Kidney epithelial cell (primary cell): ENCODE data around the gene OCA2. TPM values are rescaled to one million over a fixed set of nuclear protein-coding genes. Genes with fewer than 3 reads are reported as not detected.

Experiments used
- DNase-seq: peaks from one replicate; pipeline ENCODE4 v3.0.0-alpha.2; 2010; ENCODE audit warnings: low read depth
- H3K27me3 ChIP-seq: 2 replicates; pipeline ENCODE4 v1.6.0; 2011; ENCODE audit warnings: low read length; ENCODE audit not compliant: control insufficient read depth, insufficient read depth
- H3K36me3 ChIP-seq: 2 replicates; pipeline ENCODE4 v1.5.1; 2011; ENCODE audit warnings: low read length; ENCODE audit not compliant: control insufficient read depth, insufficient read depth
- H3K4me3 ChIP-seq: 2 replicates; pipeline ENCODE4 v1.5.1; 2011; ENCODE audit warnings: low read depth, mild to moderate bottlenecking, control low read depth, low read length
- CTCF ChIP-seq: IDR thresholded peaks from 2 replicates; pipeline ENCODE4 v1.5.1; 2011; ENCODE audit warnings: mild to moderate bottlenecking, moderate library complexity, low read length, control low read depth, inconsistent platforms; ENCODE audit not compliant: insufficient read depth, poor library complexity, severe bottlenecking
- total RNA-seq: library from RNA; depleted of rRNA; stranded (reverse); fragments of >200 nt; gene quantifications from 2 replicates; pipeline ENCODE4 v1.2.3, GENCODE V29; 2015

OCA2 gene
- total RNA-seq, 1 donor from 2014 or later = 0.29 TPM

DNA sequence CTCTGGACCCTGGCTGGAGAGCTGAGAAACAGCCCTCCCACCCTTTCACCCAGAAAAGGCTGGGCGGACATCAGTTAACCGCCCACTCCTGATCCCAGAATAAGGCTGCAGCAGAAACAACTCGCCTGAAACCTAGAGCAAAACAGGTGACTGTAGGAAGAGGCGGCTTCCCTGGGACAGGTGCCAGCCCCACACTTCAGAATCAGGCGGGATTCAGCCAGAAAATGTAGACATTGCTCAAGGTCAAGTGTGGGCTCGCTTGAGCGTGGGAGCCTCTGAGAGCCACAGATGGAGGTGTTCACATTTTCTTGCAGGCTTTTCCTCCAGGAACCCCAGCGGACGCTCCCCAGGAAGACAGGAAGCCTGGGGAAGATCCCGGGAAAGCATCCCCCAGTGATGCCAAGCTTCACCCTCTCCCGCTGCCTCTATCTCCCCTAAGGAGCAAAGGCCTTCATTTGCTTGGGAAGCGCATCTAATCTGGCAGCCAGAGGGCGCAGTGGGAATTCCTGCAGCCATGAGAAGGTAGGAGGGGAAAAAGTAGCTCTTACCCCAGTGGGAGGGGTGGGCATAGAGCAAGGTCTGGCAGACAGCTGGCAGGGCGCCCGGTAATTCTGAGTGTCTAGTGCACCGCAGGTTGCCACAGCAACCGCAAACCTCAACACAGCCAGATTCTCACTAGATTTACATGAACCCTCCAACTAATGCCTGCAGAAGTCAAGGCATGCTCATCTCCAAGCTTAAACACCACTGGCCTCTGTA is 77.7 kb downstream of the OCA2 start:
- peak; percentile 89 for DNase-seq

DNA sequence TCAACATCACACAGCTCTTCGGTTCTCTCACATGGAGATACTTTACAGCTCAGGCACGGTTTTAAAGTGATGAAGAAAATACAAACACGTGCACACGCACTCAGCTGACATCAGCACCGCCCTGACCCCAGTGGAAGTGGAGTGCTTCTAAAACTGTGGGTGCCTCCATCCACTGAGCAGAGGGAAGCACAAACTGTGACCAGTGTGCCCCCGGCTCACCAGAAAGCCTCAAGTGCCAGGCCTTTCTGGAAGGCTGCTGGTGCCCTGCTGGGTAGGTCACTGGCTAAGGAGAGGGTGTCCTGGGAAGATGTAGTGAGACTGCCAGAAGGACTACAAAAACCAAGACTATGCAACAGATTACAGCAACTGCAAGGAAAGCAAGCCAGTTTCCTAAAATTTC is 78.5 kb downstream of the OCA2 start:
- TF ChIP-seq CTCF = no peak
- DNase-seq = no peak
- Histone ChIP-seq H3K4me3 (no peak overlapping the region), H3K27me3 (peaks cover 4% of the 10 kb centered on the region), H3K36me3 (no peaks in the 10 kb centered on the region)

More for the DNA sequence above, 77.7 kb downstream of the OCA2 start:
- TF ChIP-seq CTCF = peak; percentile 86
- H3K27me3 ChIP-seq = peaks cover 4% of the 10 kb centered on the region
- no peaks in the 10 kb centered on the region for H3K36me3 ChIP-seq
- no peak overlapping the region for H3K4me3 ChIP-seq

- Histone ChIP-seq H3K4me3 (no peak overlapping the region), H3K27me3 (peaks cover 4% of the 10 kb centered on the region), H3K36me3 (no peaks in the 10 kb centered on the region)
- no peak for TF ChIP-seq CTCF
- no peak for DNase-seq
These were observed 79.4 kb downstream of the OCA2 start for GRCh38 chr15:28019594-28020309.

DNA sequence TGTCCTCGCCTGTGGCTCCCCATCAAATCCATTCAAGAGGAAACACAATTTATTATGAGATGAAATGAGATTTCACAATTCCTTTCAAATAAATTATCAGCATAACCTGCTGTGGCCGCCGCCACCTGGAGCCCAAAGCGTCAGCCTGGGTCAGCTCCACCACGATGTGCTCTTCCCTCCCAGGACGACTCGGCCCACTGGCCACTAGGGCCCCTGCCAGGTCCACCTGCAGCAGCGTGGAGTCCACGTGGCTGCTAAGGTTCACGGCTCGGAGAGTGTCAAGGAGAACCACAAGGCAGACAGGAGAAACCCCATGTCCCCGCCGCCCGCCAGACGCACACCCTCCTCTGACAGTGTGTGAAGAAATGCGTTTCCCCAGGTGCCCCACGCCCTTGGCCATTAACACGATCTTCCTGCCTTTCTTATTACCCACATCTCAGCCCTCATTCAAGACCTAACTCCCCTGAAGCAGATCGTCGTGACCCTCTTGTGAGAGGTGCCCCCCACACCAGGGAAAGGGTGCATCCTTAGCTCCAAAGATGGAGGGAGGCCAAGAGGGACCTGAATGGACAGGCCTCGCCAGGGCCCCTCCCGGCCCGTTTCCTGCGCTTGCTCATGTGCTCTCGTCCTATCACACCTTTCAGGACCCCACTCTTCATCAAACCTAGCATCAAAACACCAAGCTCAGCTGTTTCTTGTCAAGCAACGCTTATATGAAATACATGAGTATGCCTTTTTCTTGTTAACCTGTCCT is 80.6 kb downstream of the OCA2 start:
- H3K36me3 ChIP-seq = no peaks in the 10 kb centered on the region
- peaks cover 2% of the 10 kb centered on the region for H3K27me3 ChIP-seq
- DNase-seq = no peak
- TF ChIP-seq CTCF = no peak
- no peak overlapping the region for H3K4me3 ChIP-seq

- no peak for TF ChIP-seq CTCF
- Histone ChIP-seq H3K4me3 (no peak overlapping the region), H3K27me3 (no peaks in the 10 kb centered on the region), H3K36me3 (no peaks in the 10 kb centered on the region)
- DNase-seq = no peak
These were observed 81.6 kb downstream of the OCA2 start for GRCh38 chr15:28017423-28017924.
